CD4-positive, alpha-beta T cell treated with Interferon alpha-2 for 1 hour (primary cell): Measurements from ENCODE around the gene GATB.

Source experiments
- DNase-seq, 2 donors: peaks; one replicate each; pipeline ENCODE4 v3.0.0-alpha.2; 2020 to 2022

The GATB gene

GRCh38 chr4:151670843-151671242 is 90.0 kb downstream of the GATB start:
- no peak for DNase-seq

GRCh38 chr4:151669990-151670389 is 90.8 kb downstream of the GATB start:
- DNase-seq = no peak

DNA sequence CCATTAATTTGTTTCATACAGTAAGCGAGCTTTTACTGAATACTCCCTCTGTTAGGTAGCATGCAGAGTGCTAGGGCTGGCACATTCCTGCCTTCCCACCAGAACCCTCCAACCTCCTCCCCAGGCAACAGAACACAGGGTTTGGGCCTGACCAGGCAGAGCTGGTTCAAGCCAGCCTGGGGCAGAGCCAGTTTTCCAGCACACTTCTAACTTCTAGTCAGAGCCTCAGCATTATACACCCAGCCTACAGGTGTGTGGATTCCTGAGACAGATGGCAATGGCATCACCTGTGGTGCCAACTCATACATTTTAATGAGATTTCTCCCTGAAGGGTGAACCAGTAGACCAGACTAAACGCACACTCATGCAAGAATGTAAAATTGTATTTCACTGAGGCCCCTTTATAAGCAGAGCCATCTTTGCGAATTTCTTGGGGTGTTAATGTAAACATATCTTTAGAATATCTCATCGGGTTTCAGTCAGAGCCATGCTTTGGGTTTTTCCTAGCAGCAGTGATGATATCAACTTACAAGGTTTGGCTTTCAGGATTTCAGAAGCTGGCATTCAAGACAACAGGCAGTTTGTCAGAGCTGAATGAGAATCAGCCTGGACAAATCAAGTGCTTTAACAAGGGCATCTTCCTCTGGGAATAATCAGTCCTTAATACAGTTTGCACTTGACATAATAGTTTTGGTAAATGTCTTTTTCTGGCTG is 92.0 kb downstream of the GATB start:
- DNase-seq = no peak

- no peak for DNase-seq
Observed at GRCh38 chr4:151667666-151668065, 93.1 kb downstream of the GATB start.

GRCh38 chr4:151667048-151667447 is 93.8 kb downstream of the GATB start:
- no peak for DNase-seq

- no peak for DNase-seq
Observed at GRCh38 chr4:151666501-151666900, 94.3 kb downstream of the GATB start.

DNA sequence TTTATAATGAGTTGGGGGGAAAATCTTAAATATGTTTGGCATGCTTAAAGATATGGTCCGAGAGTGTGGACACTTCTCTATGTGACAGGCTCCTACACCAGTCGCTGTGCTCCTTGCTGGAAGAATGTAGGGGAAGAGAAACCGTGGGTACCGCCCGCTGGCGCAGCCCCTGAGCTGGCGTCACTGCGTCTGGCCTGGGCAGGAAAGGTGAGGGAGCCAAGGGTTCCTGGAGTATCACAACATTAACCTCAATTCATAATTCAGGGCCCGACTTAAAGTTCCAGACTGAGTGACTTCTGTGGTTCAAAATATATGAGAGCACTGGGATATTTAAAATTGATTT is 95.1 kb downstream of the GATB start:
- DNase-seq = no peak

DNA sequence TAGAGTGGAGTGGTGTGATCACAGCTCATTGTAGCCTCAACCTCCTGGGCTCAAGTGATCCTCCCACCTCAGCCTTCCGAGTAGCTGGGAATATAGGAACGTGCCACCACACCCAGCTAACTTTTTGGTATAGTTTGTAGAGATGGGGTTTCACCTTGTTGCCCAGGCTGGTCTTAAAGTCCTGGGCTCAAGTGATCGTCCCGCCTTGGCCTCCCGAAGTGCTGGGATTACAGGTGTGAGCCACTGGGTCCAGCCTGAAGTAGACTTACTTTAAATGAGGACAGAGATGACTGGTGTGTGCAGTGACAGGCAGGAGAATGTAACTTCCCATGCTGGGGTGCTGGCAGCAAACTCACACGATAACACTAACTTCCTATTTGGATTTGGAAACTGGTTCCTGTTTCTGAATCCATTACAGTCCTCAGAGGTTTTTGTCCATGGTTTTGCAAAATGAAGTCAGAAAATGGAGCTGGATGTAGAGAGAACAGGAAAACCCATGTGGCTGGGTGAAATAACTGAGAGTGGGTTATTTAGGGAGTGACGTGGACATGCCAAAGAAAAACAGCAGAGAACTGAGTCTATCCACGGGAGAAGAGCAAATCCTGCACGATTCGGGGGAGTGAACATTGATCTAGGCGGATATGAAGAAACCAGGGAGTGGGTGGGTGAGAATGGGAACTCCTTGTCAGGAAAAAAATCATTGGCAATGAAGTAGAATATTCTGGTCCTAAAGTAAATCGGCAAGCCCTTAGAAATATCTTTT is 95.6 kb downstream of the GATB start:
- DNase-seq = no peak

DNA sequence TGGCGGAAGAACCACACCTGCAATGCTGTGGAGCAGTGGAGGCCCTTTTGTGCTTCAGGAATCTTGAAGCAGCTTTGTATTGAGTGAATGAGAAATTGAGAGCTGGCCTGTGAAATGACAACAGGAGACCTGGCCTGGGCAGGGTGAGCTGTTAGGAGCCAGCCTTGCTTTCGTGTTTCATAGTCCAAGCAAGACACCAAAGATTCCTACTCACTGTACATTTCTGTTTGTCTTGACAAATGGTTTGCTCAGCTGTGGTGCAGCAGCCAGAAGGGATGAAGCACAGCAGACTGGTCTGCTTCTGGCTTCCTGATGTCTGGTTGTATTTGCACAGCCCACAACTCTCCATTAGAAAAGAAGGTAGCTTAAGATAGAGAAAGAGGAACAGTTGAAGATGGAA is 96.5 kb downstream of the GATB start:
- no peak for DNase-seq

- no peak for DNase-seq
Observed at GRCh38 chr4:151663109-151663508, 97.7 kb downstream of the GATB start.

- no peak for DNase-seq
Observed at GRCh38 chr4:151661873-151662272, 98.9 kb downstream of the GATB start.

GRCh38 chr4:151660676-151661075 is 100.1 kb downstream of the GATB start:
- no peak for DNase-seq

- no peak for DNase-seq
Observed at GRCh38 chr4:151659601-151660364, 101.0 kb downstream of the GATB start.

- peak; percentile 12 to 56 for DNase-seq
Observed at GRCh38 chr4:151658959-151659600, 101.7 kb downstream of the GATB start.

DNA sequence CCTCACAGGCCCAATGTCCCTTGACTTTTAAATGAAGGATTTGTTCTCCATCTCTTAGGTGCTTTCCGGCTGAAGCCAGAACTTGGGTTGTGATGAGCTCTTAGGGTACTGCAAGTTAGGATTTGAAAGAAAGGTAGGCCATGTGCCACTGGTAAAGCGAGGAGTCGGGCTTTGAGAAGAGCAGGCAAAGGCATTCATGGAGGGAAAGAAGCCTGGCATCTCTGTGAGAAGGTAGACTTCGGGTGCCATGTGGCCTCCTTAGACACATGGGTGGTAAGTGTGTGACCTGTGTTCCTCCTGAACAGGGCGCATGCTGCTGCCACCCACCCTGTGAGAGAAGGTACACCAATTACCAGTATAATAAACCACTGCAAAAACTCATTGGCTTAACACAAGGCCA is 102.9 kb downstream of the GATB start:
- DNase-seq = no peak

DNA sequence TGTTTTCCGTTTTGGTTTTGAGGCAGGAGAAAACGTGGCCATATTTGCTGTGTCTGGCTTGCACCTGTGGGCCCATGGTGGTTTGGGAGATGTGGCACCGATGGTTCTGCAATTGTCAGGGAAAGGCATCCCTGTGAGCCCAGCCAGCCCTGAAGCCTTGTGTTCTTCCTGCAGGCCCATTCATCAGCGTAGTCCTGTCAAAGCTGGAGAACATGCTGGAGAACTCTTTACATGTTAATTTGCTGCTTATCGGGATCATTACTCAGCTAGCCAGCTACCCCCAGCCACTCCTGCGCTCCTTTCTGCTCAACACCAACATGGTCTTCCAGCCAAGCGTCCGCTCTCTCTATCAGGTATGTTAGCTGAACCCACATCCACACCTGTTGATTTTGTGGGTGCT is 104.7 kb downstream of the GATB start:
- DNase-seq = no peak

DNA sequence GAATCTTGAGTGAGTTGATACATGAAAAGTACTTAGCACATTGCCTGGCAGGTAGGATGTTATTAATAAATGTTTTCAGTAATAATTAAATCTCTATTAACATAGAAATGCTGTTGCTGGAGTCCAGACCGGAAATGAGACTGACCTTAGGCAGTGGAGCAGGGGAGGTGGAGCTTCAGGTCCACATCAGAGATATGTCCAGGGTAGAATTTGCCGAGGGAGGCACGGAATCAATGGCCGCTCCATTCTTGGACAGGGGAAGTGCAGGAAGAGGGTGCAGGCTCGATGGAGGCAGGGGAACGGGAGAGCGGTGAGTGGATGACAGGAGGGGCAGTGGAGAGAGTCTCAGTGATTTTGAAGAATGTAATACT is 107.3 kb downstream of the GATB start:
- DNase-seq = no peak

DNA sequence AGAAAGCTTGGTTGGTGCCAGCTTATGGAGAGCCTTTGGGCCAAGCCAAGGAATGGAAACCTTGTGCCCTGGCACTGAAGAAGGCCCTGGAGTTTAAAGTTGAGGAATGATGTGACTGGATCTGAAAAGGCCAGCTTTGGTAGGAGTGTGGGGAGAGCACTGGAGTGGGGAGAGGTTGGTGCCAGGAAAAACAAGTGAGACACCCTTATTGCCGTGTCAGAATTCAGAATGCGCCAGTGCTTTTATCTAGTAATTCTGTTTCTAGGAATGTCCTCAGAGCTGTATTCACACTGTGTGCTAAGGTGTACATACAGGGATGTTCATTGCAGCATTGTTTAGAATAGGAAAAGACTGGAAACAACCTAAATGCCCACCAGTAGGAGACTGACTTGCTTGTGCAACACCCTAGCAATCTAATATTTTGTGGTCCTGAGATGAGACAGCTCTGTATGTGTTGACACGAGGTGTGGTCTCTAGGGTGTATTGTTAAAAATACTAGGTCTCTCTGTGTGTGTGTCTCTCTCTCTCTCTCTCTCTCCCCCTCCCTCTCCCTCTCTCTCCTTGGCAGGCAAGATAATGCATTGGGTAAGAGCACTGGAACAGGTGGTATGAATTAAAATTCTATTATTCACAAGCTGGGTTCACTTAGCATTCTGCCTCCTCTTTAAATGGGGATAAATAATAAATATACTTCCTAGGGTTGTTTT is 107.8 kb downstream of the GATB start:
- no peak for DNase-seq

GRCh38 chr4:151651496-151651895 is 109.3 kb downstream of the GATB start:
- no peak for DNase-seq

GRCh38 chr4:151649479-151649878 is 111.3 kb downstream of the GATB start:
- no peak for DNase-seq

DNA sequence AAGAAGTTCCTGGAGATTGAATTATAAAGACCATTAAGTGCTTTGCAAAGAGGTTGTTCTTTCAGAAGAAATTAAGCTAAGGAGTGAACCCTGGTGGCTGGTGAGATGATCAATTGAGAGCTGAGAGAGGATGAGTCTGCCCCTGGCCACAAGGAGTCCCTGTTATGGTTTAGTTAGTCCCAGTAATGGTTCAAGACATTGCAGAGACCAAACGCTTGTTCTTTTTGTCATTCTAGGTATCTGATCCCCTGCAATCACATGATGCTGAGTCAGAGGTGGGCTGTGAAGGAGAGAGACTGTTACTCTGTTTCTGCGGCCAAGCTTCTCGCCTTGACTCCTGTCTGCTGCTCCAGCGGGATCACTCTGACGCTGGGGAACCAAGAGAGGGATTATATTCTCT is 114.5 kb downstream of the GATB start:
- no peak for DNase-seq

GRCh38 chr4:151644622-151645021 is 116.2 kb downstream of the GATB start:
- DNase-seq = no peak

- no peak for DNase-seq
Observed at GRCh38 chr4:151643564-151643963, 117.2 kb downstream of the GATB start.
